CD4-positive, alpha-beta memory T cell (primary cell): ENCODE data around the gene RIC3. TPM values are rescaled to one million over a fixed set of nuclear protein-coding genes. Genes with fewer than 3 reads are reported as not detected.
A peak's percentile ranks its signal among the peaks of the same experiment; 100 is the strongest.

Source experiments
- CTCF ChIA-PET: fragments of 350-600 bp; sonication (Branson Sonifier 250); formaldehyde crosslinking; loops from one replicate; lab custom pipeline; 2021; ENCODE audit warnings: inconsistent platforms; ENCODE audit not compliant: partially characterized antibody; lab: Charles Lee
- POLR2A ChIA-PET: fragments of 350-600 bp; sonication (Branson Sonifier 250); formaldehyde crosslinking; loops from one replicate; lab custom pipeline; 2021; ENCODE audit not compliant: partially characterized antibody; lab: Charles Lee
- DNase-seq, 5 donors: peaks; one replicate each; pipeline versions ENCODE4 v3.0.0 to v3.0.0-alpha.2; 2020 to 2022; ENCODE audit warnings: mixed read lengths in 1 of 5
- H3K27ac ChIP-seq: one replicate; pipeline ENCODE4 v1.7.0; 2013; ENCODE audit warnings: low read depth, low read length
- H3K27me3 ChIP-seq: 2 replicates; pipeline ENCODE4 v1.7.0; 2013; ENCODE audit warnings: mild to moderate bottlenecking, low read length, moderate library complexity; ENCODE audit not compliant: insufficient read depth
- H3K36me3 ChIP-seq: 2 replicates; pipeline ENCODE4 v1.7.0; 2013; ENCODE audit warnings: mild to moderate bottlenecking, low read length, moderate library complexity; ENCODE audit not compliant: insufficient read depth
- H3K4me1 ChIP-seq: 2 replicates; pipeline ENCODE4 v1.7.0; 2013; ENCODE audit warnings: mild to moderate bottlenecking, low read length, moderate library complexity; ENCODE audit not compliant: insufficient read depth
- H3K4me3 ChIP-seq, 2 donors: one replicate each; pipeline ENCODE4 v1.7.0; 2013; ENCODE audit warnings: low read length in 2 of 2, mild to moderate bottlenecking in 1 of 2
- H3K9me3 ChIP-seq, 2 donors: one replicate each; pipeline ENCODE4 v1.7.0; 2013; ENCODE audit warnings: low read length in 2 of 2, control low read depth in 1 of 2; ENCODE audit not compliant: control insufficient read depth in 1 of 2
- H3K27ac Mint-ChIP-seq, 7 donors: one replicate each; pipeline ENCODE4 v1.8.0; 2020 to 2021; ENCODE audit warnings: mixed read lengths in 7 of 7, mild to moderate bottlenecking in 6 of 7, inconsistent platforms in 3 of 7, moderate library complexity in 3 of 7
- H3K27me3 Mint-ChIP-seq, 2 donors: one replicate each; pipeline ENCODE4 v1.8.0; 2020 to 2021; ENCODE audit warnings: mixed read lengths in 2 of 2
- H3K36me3 Mint-ChIP-seq, 2 donors: one replicate each; pipeline ENCODE4 v1.8.0; 2020 to 2021; ENCODE audit warnings: mixed read lengths in 2 of 2, inconsistent platforms in 1 of 2, mild to moderate bottlenecking in 1 of 2
- H3K4me1 Mint-ChIP-seq, 4 donors: one replicate each; pipeline ENCODE4 v1.8.0; 2020 to 2021; ENCODE audit warnings: mixed read lengths in 4 of 4, mild to moderate bottlenecking in 1 of 4
- H3K4me3 Mint-ChIP-seq, 8 donors: one replicate each; pipeline ENCODE4 v1.8.0; 2020 to 2021; ENCODE audit warnings: mixed read lengths in 8 of 8, mild to moderate bottlenecking in 7 of 8, moderate library complexity in 6 of 8, inconsistent platforms in 3 of 8
- H3K9me3 Mint-ChIP-seq, 8 donors: one replicate each; pipeline ENCODE4 v1.8.0; 2020 to 2021; ENCODE audit warnings: mixed read lengths in 8 of 8, mild to moderate bottlenecking in 5 of 8, inconsistent platforms in 3 of 8, moderate library complexity in 1 of 8
- intact Hi-C: fragments of 100-400 bp; cut with micrococcal nuclease; formaldehyde crosslinking; loops from one replicate; pipeline ENCODE4 v1.15.1; 2023
- polyA plus RNA-seq, 2 donors: library from polyadenylated mRNA; unstranded; fragments of 300-500 nt; fragmentation: Illumina TruSeq; gene quantifications; one replicate each; pipeline ENCODE4 v1.2.3, GENCODE V29; 2021
- total RNA-seq, 2 experiments: library from RNA; stranded (reverse); gene quantifications; one replicate each; pipeline ENCODE4 v1.2.3, GENCODE V29; 2021

Gene RIC3
- total and polyA plus RNA-seq, 4 experiments from 2014 or later: 1.8 to 30.0 (median 16.2) TPM

- CTCF ChIA-PET: interaction anchor here (0.7 to 1.2 kb wide), 6 partner anchors 11 to 174 kb away, joined by 4 to 7 read pairs (median 4); no protein-coding TSS in a partner anchor
- Histone ChIP-seq H3K27me3 (peaks cover 9% of the 10 kb centered on the region), H3K9me3 (no peaks in the 10 kb centered on the region), H3K27ac (no peak overlapping the region), H3K36me3 (no peaks in the 10 kb centered on the region), H3K4me3 (no peak overlapping the region), H3K4me1 (no peaks in the 10 kb centered on the region)
- peaks cover 1 to 12% (median 5%) of the 10 kb centered on the region in 4 donors for H3K4me1 Mint-ChIP-seq
- H3K36me3 Mint-ChIP-seq: no peaks in the 10 kb centered on the region
- peaks cover 0 to 2% (median 0%) of the 10 kb centered on the region in 8 donors for H3K9me3 Mint-ChIP-seq
- DNase-seq: no peak
- H3K27me3 Mint-ChIP-seq: peaks cover 19 to 38% of the 10 kb centered on the region in 2 donors
- POLR2A ChIA-PET: no interaction called here
- intact Hi-C loops: no loop called here
- peak overlapping the region in 1 of 8 donors; percentile 53 for H3K4me3 Mint-ChIP-seq
- no peak overlapping the region for H3K27ac Mint-ChIP-seq
Observed at GRCh38 chr11:8207080-8208000, 38.5 kb upstream of the RIC3 start.

- intact Hi-C loops: no loop called here
- POLR2A ChIA-PET: no interaction called here
- peaks cover 1 to 12% (median 5%) of the 10 kb centered on the region in 4 donors for H3K4me1 Mint-ChIP-seq
- peak overlapping the region in 1 of 8 donors; percentile 53 for H3K4me3 Mint-ChIP-seq
- H3K27me3 Mint-ChIP-seq: peaks cover 19 to 36% of the 10 kb centered on the region in 2 donors
- no peak overlapping the region for H3K27ac Mint-ChIP-seq
- CTCF ChIA-PET: interaction anchor here (0.6 to 1.2 kb wide), 5 partner anchors 10 to 890 kb away, joined by 3 to 5 read pairs (median 4); no protein-coding TSS in a partner anchor
- H3K9me3 ChIP-seq: no peaks in the 10 kb centered on the region
- no peaks in the 10 kb centered on the region for H3K36me3 Mint-ChIP-seq
- H3K9me3 Mint-ChIP-seq: peaks cover 0 to 2% (median 0%) of the 10 kb centered on the region in 8 donors
- H3K4me1 ChIP-seq: no peaks in the 10 kb centered on the region
- H3K27ac ChIP-seq: no peak overlapping the region
- no peak for DNase-seq
- peaks cover 9% of the 10 kb centered on the region for H3K27me3 ChIP-seq
- H3K36me3 ChIP-seq: no peaks in the 10 kb centered on the region
- no peak overlapping the region for H3K4me3 ChIP-seq
Observed at GRCh38 chr11:8206251-8207079, 37.6 kb upstream of the RIC3 start.

GRCh38 chr11:8205566-8205965 lies 36.7 kb upstream of the RIC3 start:
- no peaks in the 10 kb centered on the region for H3K36me3 ChIP-seq
- no peak overlapping the region for H3K27ac ChIP-seq
- no peak overlapping the region for H3K27ac Mint-ChIP-seq
- ChIA-PET CTCF (interaction anchor here (5.0 kb wide), 1 partner anchor 12 kb away, joined by 25 read pairs; no protein-coding TSS in a partner anchor), POLR2A (no interaction called here)
- H3K9me3 Mint-ChIP-seq: peaks cover 0 to 2% (median 0%) of the 10 kb centered on the region in 8 donors
- H3K4me3 Mint-ChIP-seq: no peak overlapping the region
- H3K36me3 Mint-ChIP-seq: no peaks in the 10 kb centered on the region
- H3K27me3 Mint-ChIP-seq: peaks cover 18 to 36% of the 10 kb centered on the region in 2 donors
- H3K4me1 ChIP-seq: no peaks in the 10 kb centered on the region
- peaks cover 1 to 12% (median 5%) of the 10 kb centered on the region in 4 donors for H3K4me1 Mint-ChIP-seq
- H3K9me3 ChIP-seq: no peaks in the 10 kb centered on the region
- H3K4me3 ChIP-seq: no peak overlapping the region
- H3K27me3 ChIP-seq: peaks cover 9% of the 10 kb centered on the region
- DNase-seq: no peak
- intact Hi-C loops: no loop called here

- H3K4me1 Mint-ChIP-seq: peaks cover 1 to 12% (median 5%) of the 10 kb centered on the region in 4 donors
- ChIA-PET CTCF (interaction anchor here (5.0 kb wide), 1 partner anchor 11 kb away, joined by 25 read pairs; no protein-coding TSS in a partner anchor), POLR2A (no interaction called here)
- no peaks in the 10 kb centered on the region for H3K36me3 ChIP-seq
- intact Hi-C loops: no loop called here
- H3K27me3 ChIP-seq: peaks cover 9% of the 10 kb centered on the region
- H3K27ac Mint-ChIP-seq: no peak overlapping the region
- H3K9me3 Mint-ChIP-seq: peaks cover 0 to 2% (median 0%) of the 10 kb centered on the region in 8 donors
- H3K4me3 Mint-ChIP-seq: no peak overlapping the region
- H3K4me1 ChIP-seq: no peaks in the 10 kb centered on the region
- no peaks in the 10 kb centered on the region for H3K36me3 Mint-ChIP-seq
- H3K4me3 ChIP-seq: no peak overlapping the region
- no peaks in the 10 kb centered on the region for H3K9me3 ChIP-seq
- no peak for DNase-seq
- H3K27me3 Mint-ChIP-seq: peaks cover 18 to 40% of the 10 kb centered on the region in 2 donors
- H3K27ac ChIP-seq: no peak overlapping the region
Observed at GRCh38 chr11:8204596-8204995, 35.8 kb upstream of the RIC3 start.

- intact Hi-C loops: no loop called here
- H3K36me3 Mint-ChIP-seq: no peaks in the 10 kb centered on the region
- H3K27me3 Mint-ChIP-seq: peaks cover 18 to 43% of the 10 kb centered on the region in 2 donors
- no peak overlapping the region for H3K27ac ChIP-seq
- no peak overlapping the region for H3K27ac Mint-ChIP-seq
- ChIA-PET CTCF (interaction anchor here (5.0 kb wide), 1 partner anchor 11 kb away, joined by 25 read pairs; no protein-coding TSS in a partner anchor), POLR2A (no interaction called here)
- peaks cover 0 to 2% (median 0%) of the 10 kb centered on the region in 8 donors for H3K9me3 Mint-ChIP-seq
- no peaks in the 10 kb centered on the region for H3K36me3 ChIP-seq
- H3K4me3 Mint-ChIP-seq: no peak overlapping the region
- peaks cover 1 to 12% (median 5%) of the 10 kb centered on the region in 4 donors for H3K4me1 Mint-ChIP-seq
- H3K4me1 ChIP-seq: no peaks in the 10 kb centered on the region
- no peak for DNase-seq
- no peak overlapping the region for H3K4me3 ChIP-seq
- peaks cover 9% of the 10 kb centered on the region for H3K27me3 ChIP-seq
- no peaks in the 10 kb centered on the region for H3K9me3 ChIP-seq
Observed at GRCh38 chr11:8204025-8204424, 35.2 kb upstream of the RIC3 start.

- POLR2A ChIA-PET: no interaction called here
- H3K27me3 Mint-ChIP-seq: peaks cover 18 to 42% of the 10 kb centered on the region in 2 donors
Observed at GRCh38 chr11:8203414-8203715, 34.5 kb upstream of the RIC3 start.

More at GRCh38 chr11:8203414-8203715, 34.5 kb upstream of the RIC3 start:
- DNase-seq: no peak
- Histone ChIP-seq H3K4me3 (no peak overlapping the region), H3K9me3 (no peaks in the 10 kb centered on the region), H3K27me3 (peaks cover 9% of the 10 kb centered on the region), H3K4me1 (no peaks in the 10 kb centered on the region), H3K27ac (no peak overlapping the region), H3K36me3 (no peaks in the 10 kb centered on the region)
- H3K4me3 Mint-ChIP-seq: no peak overlapping the region
- peaks cover 0 to 2% (median 0%) of the 10 kb centered on the region in 8 donors for H3K9me3 Mint-ChIP-seq
- H3K36me3 Mint-ChIP-seq: no peaks in the 10 kb centered on the region
- H3K27ac Mint-ChIP-seq: no peak overlapping the region
- peaks cover 1 to 12% (median 5%) of the 10 kb centered on the region in 4 donors for H3K4me1 Mint-ChIP-seq
- CTCF ChIA-PET: interaction anchor here (5.0 kb wide), 1 partner anchor 10 kb away, joined by 25 read pairs; no protein-coding TSS in a partner anchor
- intact Hi-C loops: no loop called here
